H9 (cell line): Measurements from ENCODE around the gene CFAP61. TPM values are rescaled to one million over a fixed set of nuclear protein-coding genes. Genes with fewer than 3 reads are reported as not detected.

Experiments used
- DNase-seq: peaks from one replicate; pipeline ENCODE4 v3.0.0-alpha.2; 2017
- H2AFZ ChIP-seq: one replicate; pipeline ENCODE4 v1.6.1; 2013; ENCODE audit warnings: mild to moderate bottlenecking, low read length, control low read depth, moderate library complexity
- H2AK5ac ChIP-seq: 2 replicates; pipeline ENCODE4 v1.6.1; 2013; ENCODE audit warnings: low read length, control low read depth, mixed read lengths; ENCODE audit not compliant: insufficient read length
- H2BK120ac ChIP-seq: one replicate; pipeline ENCODE4 v1.6.1; 2013; ENCODE audit warnings: low read depth, mild to moderate bottlenecking, low read length, control low read depth, inconsistent platforms; ENCODE audit not compliant: poor library complexity, severe bottlenecking
- H2BK12ac ChIP-seq: 2 replicates; pipeline ENCODE4 v1.6.1; 2013; ENCODE audit warnings: low read length, control low read depth, mixed read lengths, low read depth; ENCODE audit not compliant: insufficient read length
- H2BK15ac ChIP-seq: 2 replicates; pipeline ENCODE4 v1.6.1; 2013; ENCODE audit warnings: low read depth, low read length, control low read depth
- H2BK20ac ChIP-seq: one replicate; pipeline ENCODE4 v1.6.1; 2013; ENCODE audit warnings: low read depth, mild to moderate bottlenecking, low read length, control low read depth, inconsistent platforms; ENCODE audit not compliant: poor library complexity, severe bottlenecking
- H2BK5ac ChIP-seq: 2 replicates; pipeline ENCODE4 v1.6.1; 2013; ENCODE audit warnings: low read length, control low read depth, mixed read lengths; ENCODE audit not compliant: insufficient read length
- H3K14ac ChIP-seq: 2 replicates; pipeline ENCODE4 v1.6.1; 2013; ENCODE audit warnings: low read length, control low read depth; ENCODE audit not compliant: insufficient read depth
- H3K18ac ChIP-seq: 2 replicates; pipeline ENCODE4 v1.6.1; 2013; ENCODE audit warnings: low read depth, mild to moderate bottlenecking, mixed read lengths, low read length, control low read depth; ENCODE audit not compliant: insufficient read length
- H3K23ac ChIP-seq: 2 replicates; pipeline ENCODE4 v1.6.1; 2013; ENCODE audit warnings: low read length, control low read depth, mixed read lengths, low read depth; ENCODE audit not compliant: insufficient read length
- H3K23me2 ChIP-seq: 2 replicates; pipeline ENCODE4 v1.6.1; 2013; ENCODE audit warnings: low read depth, mild to moderate bottlenecking, mixed read lengths, low read length, control low read depth; ENCODE audit not compliant: insufficient read length, poor library complexity, severe bottlenecking
- H3K27ac ChIP-seq: 2 replicates; pipeline ENCODE4 v1.5.1; 2013; ENCODE audit warnings: low read length, control low read depth, mixed read lengths, low read depth; ENCODE audit not compliant: insufficient read length
- H3K27me3 ChIP-seq: 2 replicates; pipeline ENCODE4 v1.6.1; 2013; ENCODE audit warnings: low read length, control low read depth, inconsistent platforms; ENCODE audit not compliant: insufficient read depth
- H3K4ac ChIP-seq: 2 replicates; pipeline ENCODE4 v1.6.1; 2013; ENCODE audit warnings: low read depth, mild to moderate bottlenecking, control low read depth, inconsistent platforms, low read length, moderate library complexity
- H3K4me1 ChIP-seq: 2 replicates; pipeline ENCODE4 v1.6.1; 2013; ENCODE audit warnings: low read length, control low read depth, inconsistent platforms; ENCODE audit not compliant: insufficient read depth
- H3K4me2 ChIP-seq: 2 replicates; pipeline ENCODE4 v1.6.1; 2013; ENCODE audit warnings: low read length, control low read depth, mixed read lengths; ENCODE audit not compliant: insufficient read length, insufficient read depth
- H3K56ac ChIP-seq: 2 replicates; pipeline ENCODE4 v1.6.1; 2013; ENCODE audit warnings: low read depth, mild to moderate bottlenecking, mixed read lengths, low read length, control low read depth; ENCODE audit not compliant: insufficient read length
- H3K79me1 ChIP-seq: 2 replicates; pipeline ENCODE4 v1.6.1; 2013; ENCODE audit warnings: low read depth, mild to moderate bottlenecking, moderate library complexity, low read length, control low read depth, inconsistent platforms; ENCODE audit not compliant: insufficient read depth, poor library complexity, severe bottlenecking
- H3K79me2 ChIP-seq: 2 replicates; pipeline ENCODE4 v1.6.1; 2013; ENCODE audit warnings: low read length, control low read depth, inconsistent platforms; ENCODE audit not compliant: insufficient read depth
- H3K9ac ChIP-seq: 2 replicates; pipeline ENCODE4 v1.6.1; 2013; ENCODE audit warnings: low read length, control low read depth, mixed read lengths; ENCODE audit not compliant: insufficient read length; ENCODE audit errors: extremely low read depth
- H3K9me3 ChIP-seq: one replicate; pipeline ENCODE4 v1.6.1; 2013; ENCODE audit warnings: low read depth, low read length, inconsistent platforms; ENCODE audit not compliant: control insufficient read depth
- H3T11ph ChIP-seq: one replicate; pipeline ENCODE4 v1.6.1; 2013; ENCODE audit warnings: mild to moderate bottlenecking, low read length, control low read depth, inconsistent platforms
- H4K20me1 ChIP-seq: one replicate; pipeline ENCODE4 v1.6.1; 2013; ENCODE audit not compliant: control insufficient read depth, insufficient read length, insufficient read depth
- H4K5ac ChIP-seq: 2 replicates; pipeline ENCODE4 v1.6.1; 2013; ENCODE audit warnings: low read depth, mild to moderate bottlenecking, mixed read lengths, low read length, control low read depth; ENCODE audit not compliant: insufficient read length
- H4K8ac ChIP-seq: replicated peaks from 2 replicates; pipeline ENCODE4 v1.6.1; 2013; ENCODE audit warnings: low read length, control low read depth, mixed read lengths, low read depth; ENCODE audit not compliant: insufficient read length
- H4K91ac ChIP-seq: 2 replicates; pipeline ENCODE4 v1.6.1; 2013; ENCODE audit warnings: low read depth, mild to moderate bottlenecking, moderate library complexity, mixed read lengths, low read length, control low read depth; ENCODE audit not compliant: insufficient read length
- H3K27ac Mint-ChIP-seq, 3 experiments: 2 replicates in 2 of 3; 3 replicates in 1 of 3; pipeline ENCODE4 v1.8.0; 2020 to 2021; ENCODE audit warnings: mixed read lengths in 3 of 3, mild to moderate bottlenecking in 1 of 3, moderate library complexity in 1 of 3
- H3K27me3 Mint-ChIP-seq: 2 replicates; pipeline ENCODE4 v1.8.0; 2021; ENCODE audit warnings: low read depth, mild to moderate bottlenecking, moderate library complexity, mixed read lengths
- H3K36me3 Mint-ChIP-seq, 3 experiments: 2 replicates in 2 of 3; 3 replicates in 1 of 3; pipeline ENCODE4 v1.8.0; 2020 to 2021; ENCODE audit warnings: low read depth in 3 of 3, mixed read lengths in 3 of 3; ENCODE audit not compliant: insufficient read depth in 1 of 3
- H3K4me1 Mint-ChIP-seq, 2 experiments: 2 replicates each; pipeline ENCODE4 v1.8.0; 2020; ENCODE audit warnings: mixed read lengths in 2 of 2
- H3K4me3 Mint-ChIP-seq, 2 experiments: 2 replicates in 1 of 2; 3 replicates in 1 of 2; pipeline ENCODE4 v1.8.0; 2020 to 2021; ENCODE audit warnings: mild to moderate bottlenecking in 2 of 2, mixed read lengths in 2 of 2, moderate library complexity in 1 of 2
- H3K9me3 Mint-ChIP-seq, 2 experiments: 2 replicates in 1 of 2; 3 replicates in 1 of 2; pipeline ENCODE4 v1.8.0; 2020; ENCODE audit warnings: mild to moderate bottlenecking in 2 of 2, mixed read lengths in 2 of 2, moderate library complexity in 1 of 2
- CTCF ChIP-seq: fragments of 200-600 bp; sonication (generic); conservative IDR thresholded peaks from 3 replicates; pipeline ENCODE4 v1.8.0; 2021; ENCODE audit warnings: antibody characterized with exemption, mild to moderate bottlenecking
- WGBS: extraction: QIAGEN DNeasy Blood & Tissue Kit; methylation state at CpG from one replicate; pipeline ENCODE4 v1.1.7; 2013; ENCODE audit warnings: missing lambda C conversion rate, low lambda C conversion rate, mixed read lengths; ENCODE audit not compliant: insufficient read length; ENCODE audit errors: extremely low coverage; 5-methylcytosine and 5-hydroxymethylcytosine counted together
- total RNA-seq: library from RNA; stranded (reverse); gene quantifications from 2 replicates; pipeline ENCODE4 v1.2.1, GENCODE V29; 2021

The CFAP61 gene
- total RNA-seq, 1 experiment from 2014 or later, result 0.44 TPM

- no peaks in the 10 kb centered on the region for H3K79me1 ChIP-seq
- H2BK20ac ChIP-seq, result no peak overlapping the region
- no CpG with 5 or more reads among the region's 6 CpGs for WGBS
- H2AFZ ChIP-seq, result no peak overlapping the region
- H3K9ac ChIP-seq, result no peak overlapping the region
- H2BK120ac ChIP-seq, result no peak overlapping the region
- H3K56ac ChIP-seq, result no peak overlapping the region
- no peak for DNase-seq
- no peak overlapping the region for H3K27ac ChIP-seq
- H3K9me3 Mint-ChIP-seq, result no peaks in the 10 kb centered on the region
- no peak for TF ChIP-seq CTCF
- H3T11ph ChIP-seq, result no peak overlapping the region
- no peak overlapping the region for H4K91ac ChIP-seq
- H3K4me1 ChIP-seq, result peaks cover 3% of the 10 kb centered on the region; the same call in 1 of the 2 replicates
- peaks cover 20% of the 10 kb centered on the region in 2 experiments for H3K4me1 Mint-ChIP-seq
- no peak overlapping the region for H2BK15ac ChIP-seq
- no peak overlapping the region for H2AK5ac ChIP-seq
- H3K79me2 ChIP-seq, result no peaks in the 10 kb centered on the region
- H4K8ac ChIP-seq, result no peak overlapping the region
- H3K27ac Mint-ChIP-seq, result no peak overlapping the region
- H3K23me2 ChIP-seq, result no peaks in the 10 kb centered on the region
- no peak overlapping the region for H3K23ac ChIP-seq
- no peak overlapping the region for H2BK12ac ChIP-seq
- H3K9me3 ChIP-seq, result no peaks in the 10 kb centered on the region
- no peaks in the 10 kb centered on the region for H3K27me3 ChIP-seq
- no peak overlapping the region for H3K18ac ChIP-seq
- no peaks in the 10 kb centered on the region for H4K20me1 ChIP-seq
- no peak overlapping the region for H2BK5ac ChIP-seq
- no peak overlapping the region for H3K14ac ChIP-seq
- no peaks in the 10 kb centered on the region; the same call in 1 of the 2 replicates for H3K27me3 Mint-ChIP-seq
- no peak overlapping the region for H3K4me3 Mint-ChIP-seq
- no peak overlapping the region for H4K5ac ChIP-seq
- no peak overlapping the region for H3K4ac ChIP-seq
- no peaks in the 10 kb centered on the region; a peak in 1 of 7 replicates for H3K36me3 Mint-ChIP-seq
- H3K4me2 ChIP-seq, result no peak overlapping the region
Measured at GRCh38 chr20:20210943-20211273, 158.6 kb downstream of the CFAP61 start.
